ENCODE results near the gene DPCD.

GRCh38 chr10:101647255-101647654 is 59.1 kb downstream of the DPCD start:
- TF ChIP-seq CTCF (IDR thresholded peaks at IDR 0.05; ENCODE audit: borderline replicate concordance, extremely low read depth, low read length, poor library complexity, severe bottlenecking) (no peak), EZH2 (IDR thresholded peaks at IDR 0.05; ENCODE audit: borderline replicate concordance, low read depth, low read length, severe bottlenecking) (no peak)
